Peyer's patch (tissue), 4 donors: ENCODE measurements around the gene MARVELD2. TPM values are rescaled to one million over a fixed set of nuclear protein-coding genes. Genes with fewer than 3 reads are reported as not detected.
A peak's percentile ranks its signal among the peaks of the same experiment; 100 is the strongest.

Experiments used
- DNase-seq, 3 donors: peaks; one replicate each; pipeline ENCODE4 v3.0.0-alpha.2; 2017 to 2019
- H3K27ac ChIP-seq, 4 donors: fragments of 200-600 bp; sonication (generic); one replicate each; pipeline ENCODE4 v1.5.1; 2016 to 2019
- H3K27me3 ChIP-seq, 2 donors: fragments of 200-600 bp; sonication (generic); one replicate each; pipeline ENCODE4 v1.5.1; 2019
- H3K36me3 ChIP-seq, 3 donors: fragments of 200-600 bp; sonication (generic); one replicate each; pipeline ENCODE4 v1.5.1; 2016 to 2019
- H3K4me1 ChIP-seq, 4 donors: fragments of 200-600 bp; sonication (generic); one replicate each; pipeline ENCODE4 v1.5.1; 2016 to 2019
- H3K4me3 ChIP-seq, 4 donors: fragments of 200-600 bp; sonication (generic); 1 replicate in 3 of 4; 2 replicates in 1 of 4; pipeline ENCODE4 v1.5.1; 2016 to 2019; ENCODE audit warnings: mild to moderate bottlenecking in 1 of 4
- H3K9me3 ChIP-seq, 4 donors: fragments of 200-600 bp; sonication (generic); one replicate each; pipeline ENCODE4 v1.5.1; 2016 to 2019; ENCODE audit warnings: mild to moderate bottlenecking in 1 of 4
- CTCF ChIP-seq, 6 experiments: fragments of 450-650 bp in 4 of 6; fragments of 200-600 bp in 2 of 6; sonication (generic) in 1 of 6; IDR thresholded peaks; one replicate each; pipeline ENCODE4 v1.5.1; 2017 to 2019; ENCODE audit warnings: antibody characterized with exemption in 6 of 6, mild to moderate bottlenecking in 3 of 6, moderate library complexity in 1 of 6
- POLR2A ChIP-seq, 2 donors: fragments of 450-650 bp; IDR thresholded peaks; one replicate each; pipeline ENCODE4 v1.5.1; 2017; ENCODE audit warnings: antibody characterized with exemption in 2 of 2, mild to moderate bottlenecking in 2 of 2, moderate library complexity in 2 of 2
- total RNA-seq, 4 donors: library from RNA; depleted of rRNA; stranded (reverse); fragments of >200 nt; gene quantifications; one replicate each; pipeline ENCODE4 v1.1.0, GENCODE V29; 2016

The MARVELD2 gene
- total RNA-seq, 4 donors from 2014 or later, result 9.1 to 67.3 (median 46.3) TPM

- DNase-seq, result no peak
- TF ChIP-seq CTCF (IDR thresholded peaks at IDR 0.05) (no peak), POLR2A (IDR thresholded peaks at IDR 0.05) (no peak)
Observed at GRCh38 chr5:69372394-69372793, 42.5 kb upstream of the MARVELD2 start.

GRCh38 chr5:69374911-69375446 is 39.9 kb upstream of the MARVELD2 start:
- Histone ChIP-seq H3K9me3 (no peaks in the 10 kb centered on the region), H3K27ac (no peak overlapping the region), H3K36me3 (peaks cover 0 to 34% (median 0%) of the 10 kb centered on the region in 3 donors), H3K27me3 (no peaks in the 10 kb centered on the region), H3K4me1 (peaks cover 0 to 16% (median 4%) of the 10 kb centered on the region in 4 donors), H3K4me3 (no peak overlapping the region)
- no peak for TF ChIP-seq POLR2A (IDR thresholded peaks at IDR 0.05)
- TF ChIP-seq CTCF (IDR thresholded peaks at IDR 0.05), result no peak
- no peak for DNase-seq

More at GRCh38 chr5:69372394-69372793, 42.5 kb upstream of the MARVELD2 start:
- peaks cover 0 to 21% (median 0%) of the 10 kb centered on the region in 3 donors for H3K36me3 ChIP-seq
- no peaks in the 10 kb centered on the region for H3K27me3 ChIP-seq
- H3K9me3 ChIP-seq, result no peaks in the 10 kb centered on the region
- no peak overlapping the region for H3K4me3 ChIP-seq
- H3K27ac ChIP-seq, result no peak overlapping the region
- peaks cover 0 to 29% (median 6%) of the 10 kb centered on the region in 4 donors for H3K4me1 ChIP-seq

- no peak for DNase-seq
- H3K9me3 ChIP-seq, result no peaks in the 10 kb centered on the region
- H3K4me3 ChIP-seq, result no peak overlapping the region
- H3K27ac ChIP-seq, result no peak overlapping the region
- peaks cover 0 to 60% (median 0%) of the 10 kb centered on the region in 3 donors for H3K36me3 ChIP-seq
- no peak for TF ChIP-seq CTCF (IDR thresholded peaks at IDR 0.05)
- TF ChIP-seq POLR2A (IDR thresholded peaks at IDR 0.05), result no peak
- no peaks in the 10 kb centered on the region for H3K27me3 ChIP-seq
- no peaks in the 10 kb centered on the region for H3K4me1 ChIP-seq
Observed at GRCh38 chr5:69378376-69378775, 36.5 kb upstream of the MARVELD2 start.

GRCh38 chr5:69404659-69405330 is 10.1 kb upstream of the MARVELD2 start:
- no peak overlapping the region for H3K27ac ChIP-seq
- DNase-seq, result no peak
- H3K4me1 ChIP-seq, result no peaks in the 10 kb centered on the region
- TF ChIP-seq POLR2A (IDR thresholded peaks at IDR 0.05), result no peak
- TF ChIP-seq CTCF (IDR thresholded peaks at IDR 0.05), result no peak
- peaks cover 0 to 41% (median 0%) of the 10 kb centered on the region in 3 donors for H3K36me3 ChIP-seq
- no peaks in the 10 kb centered on the region for H3K9me3 ChIP-seq
- H3K4me3 ChIP-seq, result no peak overlapping the region
- no peaks in the 10 kb centered on the region for H3K27me3 ChIP-seq

- TF ChIP-seq POLR2A (IDR thresholded peaks at IDR 0.05) (no peak), CTCF (IDR thresholded peaks at IDR 0.05) (no peak)
- H3K27me3 ChIP-seq, result no peaks in the 10 kb centered on the region
- H3K4me3 ChIP-seq, result peak overlapping the region; percentile 47 to 88 (median 66)
- DNase-seq, result peak in 2 of 3 donors; percentile 58 to 62
- no peaks in the 10 kb centered on the region for H3K9me3 ChIP-seq
- peak overlapping the region; percentile 14 to 96 (median 80) for H3K27ac ChIP-seq
- no peaks in the 10 kb centered on the region for H3K4me1 ChIP-seq
- peaks cover 0 to 24% (median 0%) of the 10 kb centered on the region in 3 donors for H3K36me3 ChIP-seq
Observed at GRCh38 chr5:69415584-69415958, 655 bp downstream of the MARVELD2 start.
